GM19452 (cell line): Measurements from ENCODE around the gene HBE1.
"Not testable (repeated sequence)": the region's sequence is repeated elsewhere in the genome, so short reads cannot be mapped to it uniquely, and the experiment has no call there.

Experiments used
- ATAC-seq: cut with Tn5 transposase; IDR thresholded peaks from one replicate; pipeline ENCODE4 v1.9.1; 2021; ENCODE audit not compliant: unreplicated experiment

Gene HBE1

GRCh38 chr11:5285703-5286340, 16.1 kb upstream of the HBE1 start:
- ATAC-seq = no peak

GRCh38 chr11:5284637-5285036, 14.9 kb upstream of the HBE1 start:
- ATAC-seq = no peak

GRCh38 chr11:5283882-5284281, 14.1 kb upstream of the HBE1 start:
- ATAC-seq = no peak

- ATAC-seq = no peak
Observed at GRCh38 chr11:5283086-5283485, 13.3 kb upstream of the HBE1 start.

- ATAC-seq = no peak
Observed at GRCh38 chr11:5282628-5283027, 12.9 kb upstream of the HBE1 start.

- ATAC-seq = no peak
Observed at GRCh38 chr11:5281596-5281995, 11.9 kb upstream of the HBE1 start.

GRCh38 chr11:5280582-5281102, 10.9 kb upstream of the HBE1 start:
- ATAC-seq = peak; percentile 96

GRCh38 chr11:5279471-5280090, 9.8 kb upstream of the HBE1 start:
- no peak for ATAC-seq

DNA sequence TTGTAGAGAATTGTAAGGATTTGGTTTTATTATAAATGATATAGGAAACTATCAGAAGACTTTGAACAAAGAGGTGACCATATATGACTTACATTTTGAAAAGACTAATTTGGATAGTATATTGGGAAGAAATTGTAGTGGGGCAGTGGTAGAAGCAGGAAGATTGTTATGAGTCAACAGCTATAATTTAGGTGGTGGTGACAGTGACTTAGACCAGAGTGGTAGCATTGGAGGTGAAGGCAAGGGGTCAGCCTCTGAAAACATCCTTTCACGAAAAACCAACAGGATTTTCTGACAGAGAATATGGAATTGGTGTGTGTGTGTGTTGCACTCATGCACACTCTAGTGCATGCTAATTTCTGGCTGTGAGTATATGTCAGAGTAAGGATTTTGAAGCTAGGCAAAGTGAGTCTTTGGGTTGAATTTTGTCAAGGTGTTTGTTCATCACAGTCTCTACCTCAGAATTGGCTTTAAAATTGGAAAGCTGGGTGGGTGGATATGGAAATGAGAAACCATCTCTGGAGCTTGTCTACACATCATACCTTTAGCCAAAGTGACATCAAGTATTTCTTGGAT, 8.2 kb upstream of the HBE1 start:
- ATAC-seq = no peak

GRCh38 chr11:5276697-5277096, 7.0 kb upstream of the HBE1 start:
- no peak for ATAC-seq

GRCh38 chr11:5275369-5276110, 5.8 kb upstream of the HBE1 start:
- no peak for ATAC-seq

- no peak for ATAC-seq
Observed at GRCh38 chr11:5274395-5274794, 4.7 kb upstream of the HBE1 start.

DNA sequence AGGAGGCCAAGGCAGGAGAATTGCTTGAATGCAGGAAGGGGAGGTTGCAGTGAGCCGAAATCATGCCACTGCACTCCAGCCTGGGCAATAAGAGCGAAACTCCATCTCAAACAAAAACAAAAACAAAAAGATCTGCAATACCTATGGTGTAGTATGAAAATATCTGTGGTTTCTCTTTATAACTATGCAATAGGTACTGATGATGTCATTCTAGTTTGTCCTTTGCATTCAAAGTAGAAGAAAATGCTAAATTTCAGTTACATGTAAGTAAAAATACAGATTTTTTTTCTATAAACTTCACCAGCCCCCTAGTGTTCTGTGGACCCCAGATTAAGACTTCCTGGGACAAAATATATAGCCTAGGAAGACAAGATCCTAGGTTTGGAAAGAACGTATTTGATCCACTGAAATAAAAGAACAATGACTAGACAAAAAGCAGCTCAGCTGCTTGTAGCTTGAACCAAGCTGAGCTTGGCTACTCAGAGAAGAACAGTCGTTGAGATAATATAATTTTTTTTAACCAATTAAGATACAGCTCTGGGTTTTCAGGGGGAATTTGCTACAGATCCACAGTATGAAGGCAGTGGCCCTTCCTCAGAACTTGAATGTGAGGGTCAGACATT, 2.8 kb upstream of the HBE1 start:
- ATAC-seq = no peak

DNA sequence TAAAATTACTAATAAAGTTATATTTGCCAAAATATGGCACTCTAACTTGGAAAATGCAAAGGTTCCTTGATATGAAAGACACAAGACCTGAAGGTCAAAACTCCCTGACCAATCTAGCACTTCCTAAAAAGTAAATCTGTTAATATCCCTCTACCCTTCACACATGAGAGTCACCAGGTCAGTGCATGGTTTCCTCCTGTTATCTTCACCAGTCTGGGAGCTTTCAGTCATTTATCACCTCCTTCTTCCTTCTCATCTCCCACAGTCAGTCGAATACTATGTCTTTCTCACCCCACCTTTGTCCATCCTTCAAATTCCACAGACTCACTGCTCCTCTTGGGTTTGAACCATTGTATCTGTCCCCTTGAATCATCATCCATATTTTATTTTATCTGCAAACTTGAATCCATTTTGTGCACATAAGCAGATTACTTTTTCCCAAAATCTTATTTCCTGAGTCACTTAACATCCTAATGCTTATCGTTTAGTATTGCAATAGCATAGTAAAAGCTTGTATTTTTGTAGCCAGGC, 2.6 kb downstream of the HBE1 start:
- no peak for ATAC-seq

DNA sequence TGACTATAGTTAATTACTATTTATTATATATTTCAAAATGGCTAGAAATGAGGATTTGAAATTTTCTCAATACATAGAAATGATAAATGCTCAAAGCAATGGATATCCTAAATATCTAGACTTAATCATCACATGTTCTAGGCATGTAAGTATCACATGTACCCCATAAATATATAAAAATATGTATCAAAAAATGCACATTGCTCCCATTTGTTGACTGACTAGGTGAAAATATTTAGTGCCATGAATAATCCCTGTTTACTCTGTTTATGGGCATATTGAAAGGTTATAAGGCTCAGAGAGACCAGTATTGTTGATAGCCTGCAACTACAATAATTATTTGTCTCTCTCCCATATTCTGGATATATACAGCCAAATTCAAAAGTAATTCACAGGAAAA, 3.1 kb downstream of the HBE1 start:
- ATAC-seq = no peak

GRCh38 chr11:5265832-5266231, 3.9 kb downstream of the HBE1 start:
- ATAC-seq = no peak

DNA sequence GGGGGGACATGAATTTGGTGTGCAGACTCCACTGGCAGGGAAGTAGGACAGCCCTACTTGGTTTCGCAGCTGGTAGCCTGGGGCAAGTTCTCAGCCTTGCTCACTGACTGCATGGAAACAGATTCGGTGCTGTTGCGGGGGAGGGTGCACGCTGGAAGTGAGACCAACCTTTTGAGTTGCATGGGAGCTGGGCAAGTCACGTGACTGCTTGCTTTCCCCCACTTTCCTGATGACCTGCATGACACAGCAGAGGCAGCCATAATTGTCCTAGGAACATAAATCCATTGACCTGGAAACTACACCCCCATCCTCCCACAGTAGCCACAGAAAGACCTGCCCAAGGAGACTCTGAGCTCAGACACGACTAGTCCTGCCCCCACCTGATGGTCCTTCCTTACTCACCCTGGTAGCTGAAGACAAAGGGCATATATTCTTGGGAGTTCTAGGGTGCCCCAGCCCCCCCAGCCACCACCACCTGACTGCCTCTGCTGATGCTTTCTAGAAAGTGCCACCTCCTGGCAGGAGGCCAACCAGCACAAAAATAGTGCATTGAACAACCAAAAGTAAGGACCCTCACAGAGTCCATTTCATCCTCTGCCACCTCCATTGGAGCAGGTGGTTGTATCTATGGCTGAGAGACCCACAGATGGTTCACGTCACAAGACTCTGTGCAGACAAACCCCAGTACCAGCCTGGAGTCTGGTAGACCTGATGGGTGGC, 11.0 kb downstream of the HBE1 start:
- no peak for ATAC-seq

GRCh38 chr11:5257296-5257695, 12.4 kb downstream of the HBE1 start:
- ATAC-seq = no peak

GRCh38 chr11:5254646-5255413, 14.9 kb downstream of the HBE1 start, which contains the start of gene HBG2:
Gene HBG2 (minus strand): TSS chr11:5254781. CDS start chr11:5254728, 53 bp downstream.
- not testable (repeated sequence) for ATAC-seq
